NCI-H2227 (cell line): ENCODE results near the gene NBL1.
A peak's percentile ranks its signal among the peaks of the same experiment; 100 is the strongest.

Experiments
- DNase-seq: peaks from one replicate; lab custom pipeline; 2025; ENCODE audit not compliant: unreplicated experiment; lab: John Stamatoyannopoulos, UW

Gene NBL1

DNA sequence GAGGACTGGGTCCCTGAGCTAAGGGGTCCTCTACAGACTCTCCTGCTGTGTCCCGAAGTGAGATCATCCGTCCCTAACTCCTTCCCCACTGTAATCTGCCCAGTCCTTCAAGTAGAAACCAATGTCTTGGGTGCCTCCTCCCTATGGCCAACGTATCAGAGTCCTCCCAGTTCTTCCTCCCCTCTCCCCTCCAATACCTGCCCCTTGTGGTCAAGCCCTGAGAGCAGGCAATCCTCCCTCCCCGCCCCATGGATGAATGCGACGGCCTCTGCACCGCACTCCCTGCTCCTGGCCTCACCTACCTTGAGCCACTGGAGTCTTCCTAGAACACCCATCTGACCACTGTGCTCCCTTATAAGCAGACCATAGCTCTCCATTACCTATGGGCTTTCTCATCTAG is 51.7 kb downstream of the NBL1 start:
- no peak for DNase-seq

DNA sequence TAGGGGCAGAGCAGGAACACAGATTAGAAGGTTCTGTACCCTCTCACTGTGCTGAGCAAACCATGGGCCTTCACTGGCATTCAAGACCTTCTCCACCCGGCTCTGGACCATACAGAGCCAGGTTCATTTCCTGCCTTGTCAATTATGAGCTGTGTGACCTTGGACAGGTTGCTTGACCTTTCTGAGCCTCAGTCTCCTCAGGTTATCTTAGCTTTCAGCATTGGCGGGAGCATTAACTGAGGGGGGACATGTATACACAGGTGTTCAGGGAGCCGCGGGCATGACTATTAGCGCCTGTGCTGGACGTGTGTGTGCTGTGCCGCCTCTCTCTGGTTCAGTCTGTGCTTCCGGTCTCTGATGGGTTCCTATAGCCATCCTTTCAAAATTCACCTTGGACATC is 52.7 kb downstream of the NBL1 start:
- no peak for DNase-seq

DNA sequence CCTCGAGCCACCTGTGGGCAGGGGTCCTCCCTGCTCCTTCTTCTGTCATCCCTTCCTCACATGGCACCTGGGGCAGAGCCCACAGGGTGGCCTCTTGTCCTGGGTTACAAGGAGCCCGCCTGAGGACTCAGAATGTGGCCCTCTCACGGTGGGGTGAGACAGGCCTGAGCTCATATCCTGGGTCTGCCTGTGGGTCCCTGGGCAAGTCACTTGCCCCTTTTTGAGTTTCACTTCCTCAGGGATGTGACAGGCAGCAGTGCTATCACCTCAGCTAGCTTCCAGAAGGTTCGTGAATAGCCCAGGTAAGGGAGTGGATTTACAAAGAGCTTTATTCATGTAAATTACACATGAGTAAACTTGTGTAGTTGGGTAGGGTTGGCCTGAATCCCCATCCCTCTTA is 54.1 kb downstream of the NBL1 start:
- no peak for DNase-seq

DNA sequence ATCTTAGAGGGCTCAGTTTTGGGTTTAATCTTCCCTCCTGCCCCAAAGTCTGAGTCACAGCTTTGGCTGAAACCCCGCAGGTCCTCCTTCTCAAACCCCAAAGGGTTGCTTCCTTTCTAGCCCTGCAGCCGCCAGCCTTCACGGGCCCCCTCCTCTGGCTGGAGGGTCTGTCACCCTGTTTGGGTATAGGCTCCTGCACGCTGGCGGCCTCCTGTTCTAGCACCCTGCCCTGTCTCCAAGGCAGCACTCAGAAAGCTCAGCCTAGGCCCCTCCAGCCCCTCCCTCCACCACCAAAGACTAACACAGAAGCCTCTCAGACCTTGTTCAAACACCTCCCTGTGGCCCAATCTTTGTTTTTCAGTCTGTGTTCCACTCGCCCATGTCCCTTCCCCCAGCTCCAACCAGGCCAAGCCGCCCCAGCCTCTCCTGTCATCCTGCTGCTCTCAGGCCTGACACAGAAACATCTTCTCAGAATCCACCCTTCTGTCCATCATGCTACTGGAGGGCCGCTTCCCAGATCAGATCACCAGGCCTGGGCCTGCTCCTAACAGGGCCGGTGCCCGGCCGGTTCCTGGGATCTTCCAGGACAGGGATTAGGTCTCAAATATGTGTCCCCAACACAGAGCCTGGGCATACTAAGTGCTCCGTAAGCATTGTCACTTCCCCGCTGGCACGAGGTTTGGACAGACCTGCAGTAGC is 56.1 kb downstream of the NBL1 start:
- no peak for DNase-seq

DNA sequence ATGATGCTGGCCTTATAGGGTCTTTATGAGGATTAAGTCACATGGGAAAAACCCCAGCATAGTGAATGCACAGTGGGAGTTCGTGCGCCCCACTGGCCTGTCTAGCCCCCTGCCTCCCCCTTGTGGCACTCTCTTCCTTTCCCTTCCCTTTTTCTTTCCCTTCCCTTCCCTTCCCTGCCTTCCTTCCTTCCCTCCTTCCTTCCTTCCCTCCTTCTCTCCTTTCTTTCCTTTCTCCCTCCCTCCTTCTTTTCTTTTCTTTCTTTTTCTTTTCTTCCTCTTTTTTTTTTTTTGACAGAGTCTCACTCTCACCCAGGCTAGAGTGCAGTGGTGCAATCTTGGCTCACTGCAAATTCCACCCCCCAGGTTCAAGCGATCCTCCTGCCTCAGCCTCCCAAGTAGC is 59.2 kb downstream of the NBL1 start:
- DNase-seq: no peak

DNA sequence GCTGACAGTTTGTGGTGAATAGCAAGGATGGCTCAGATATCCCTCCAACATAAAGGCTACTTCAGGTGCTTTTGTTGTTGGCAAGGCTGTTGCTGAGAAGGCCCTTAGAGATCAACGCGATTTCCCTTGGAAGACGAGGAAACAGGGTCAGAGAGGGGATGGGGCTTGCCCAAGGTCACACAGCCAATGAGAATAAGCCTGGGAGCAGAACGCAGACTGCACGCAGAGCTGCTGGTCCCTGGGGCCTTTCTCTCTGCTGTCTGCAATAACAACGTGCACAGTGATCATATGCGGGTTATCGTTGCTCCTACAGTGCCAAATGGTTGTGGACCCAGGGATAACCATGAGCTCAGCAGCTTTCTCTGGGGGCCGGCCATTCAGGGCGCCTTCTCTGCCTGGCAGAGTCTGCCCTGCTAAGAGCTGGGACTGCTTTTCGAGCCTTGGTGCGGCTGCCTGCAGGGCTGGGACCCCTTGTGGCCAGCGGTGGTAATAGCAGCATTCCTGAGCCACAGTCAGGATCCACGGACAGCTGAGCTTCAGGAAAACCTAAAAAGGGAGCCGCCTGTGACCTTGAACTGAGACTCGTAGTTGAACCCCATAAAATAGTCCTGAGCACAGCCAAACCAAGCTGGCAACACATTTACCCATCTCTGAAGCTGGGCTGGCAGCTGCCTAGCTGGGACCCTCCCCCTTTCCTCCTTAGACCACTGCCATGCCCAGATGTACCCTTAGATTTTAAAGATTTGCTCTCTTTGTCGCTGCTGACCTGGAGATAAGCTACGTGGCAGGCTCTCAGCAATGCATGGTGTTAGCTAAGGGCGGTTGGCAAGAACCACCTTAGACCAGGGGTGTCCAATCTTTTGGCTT is 60.4 kb downstream of the NBL1 start:
- peak; percentile 81 for DNase-seq

DNA sequence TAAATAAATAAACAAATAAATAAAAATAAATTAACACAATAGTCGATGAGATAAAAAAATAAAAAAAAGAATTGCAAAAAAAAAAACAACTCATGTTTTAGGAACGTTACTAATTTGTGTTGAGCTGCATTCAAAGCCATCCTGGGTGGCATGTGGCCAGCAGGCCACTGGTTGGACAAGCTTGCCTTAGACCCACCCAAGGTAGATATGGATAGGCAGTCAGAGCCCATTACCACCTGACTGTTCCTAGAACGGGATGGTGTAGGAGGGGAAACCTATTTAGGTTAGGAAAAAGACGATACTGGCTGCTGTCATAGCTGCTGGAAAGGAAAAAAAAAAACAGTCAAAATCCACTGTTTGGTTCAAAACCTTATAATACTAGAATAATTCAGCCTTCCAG is 61.4 kb downstream of the NBL1 start:
- DNase-seq: no peak

DNA sequence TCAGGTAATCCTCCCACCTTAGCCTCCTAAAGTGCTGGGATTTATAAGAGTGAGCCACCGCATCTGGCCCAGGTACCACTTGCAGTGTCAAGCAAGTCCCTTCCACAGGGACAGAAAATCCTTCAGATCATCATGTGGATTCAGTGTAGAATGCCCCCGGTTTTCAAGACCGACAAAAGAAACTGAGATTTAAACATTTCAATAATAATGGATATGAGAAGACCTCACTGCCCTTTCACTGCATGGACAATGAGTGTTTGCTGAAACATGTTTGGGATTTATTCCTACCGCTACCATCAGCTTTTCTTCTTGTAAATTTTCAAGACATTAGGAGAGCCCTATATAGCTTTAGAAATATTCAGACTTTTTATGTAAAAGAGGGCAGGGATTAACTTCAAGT is 62.0 kb downstream of the NBL1 start:
- DNase-seq: no peak
